Stimulated activated CD4-positive, alpha-beta T cell treated with anti-CD3 and anti-CD28 coated beads, TNF-alpha, amount 100 ng/mL, for 24 hours (primary cell): ENCODE data around the gene EPB41L5.
"Not testable (repeated sequence)": the region's sequence is repeated elsewhere in the genome, so short reads cannot be mapped to it uniquely, and the experiment has no call there.

Experiments
- DNase-seq, 3 experiments: peaks; one replicate each; pipeline ENCODE4 v3.0.0-alpha.2; 2020; ENCODE audit warnings: low read depth in 3 of 3

The EPB41L5 gene

GRCh38 chr2:120141300-120142069, 128.6 kb downstream of the EPB41L5 start:
- DNase-seq = no peak

- DNase-seq = no peak
These were observed 129.8 kb downstream of the EPB41L5 start for GRCh38 chr2:120142528-120143219.

- no peak for DNase-seq
These were observed 135.4 kb downstream of the EPB41L5 start for GRCh38 chr2:120148229-120148628.

GRCh38 chr2:120148669-120149068, 135.8 kb downstream of the EPB41L5 start:
- no peak for DNase-seq

GRCh38 chr2:120149406-120149805, 136.5 kb downstream of the EPB41L5 start:
- no peak for DNase-seq

GRCh38 chr2:120150040-120150482, 137.2 kb downstream of the EPB41L5 start:
- DNase-seq = no peak

- DNase-seq = no peak
These were observed 142.4 kb downstream of the EPB41L5 start for GRCh38 chr2:120155308-120155707.

GRCh38 chr2:120158658-120159057, 145.8 kb downstream of the EPB41L5 start:
- DNase-seq = not testable (repeated sequence)

GRCh38 chr2:120161190-120161589, 148.3 kb downstream of the EPB41L5 start:
- no peak for DNase-seq

- DNase-seq = no peak
These were observed 149.8 kb downstream of the EPB41L5 start for GRCh38 chr2:120162716-120163115.

- DNase-seq = no peak
These were observed 154.4 kb downstream of the EPB41L5 start for GRCh38 chr2:120167272-120167671.

GRCh38 chr2:120169020-120169419, 156.1 kb downstream of the EPB41L5 start:
- DNase-seq = no peak

- no peak for DNase-seq
These were observed 162.2 kb downstream of the EPB41L5 start for GRCh38 chr2:120174963-120175581.

GRCh38 chr2:120176526-120176925, 163.6 kb downstream of the EPB41L5 start:
- no peak for DNase-seq

- peak; percentile 53 to 77 (median 56) for DNase-seq
These were observed 164.2 kb downstream of the EPB41L5 start for GRCh38 chr2:120177001-120177621.

GRCh38 chr2:120177973-120178372, 165.1 kb downstream of the EPB41L5 start:
- DNase-seq = no peak

- DNase-seq = no peak
These were observed 166.5 kb downstream of the EPB41L5 start for GRCh38 chr2:120179396-120179795.

- no peak for DNase-seq
These were observed 167.2 kb downstream of the EPB41L5 start for GRCh38 chr2:120180066-120180465.

GRCh38 chr2:120182019-120182560, 169.2 kb downstream of the EPB41L5 start:
- no peak for DNase-seq

- no peak for DNase-seq
These were observed 176.3 kb downstream of the EPB41L5 start for GRCh38 chr2:120189189-120189588.

- DNase-seq = no peak
These were observed 179.4 kb downstream of the EPB41L5 start for GRCh38 chr2:120192280-120192679.

- DNase-seq = no peak
These were observed 182.7 kb downstream of the EPB41L5 start for GRCh38 chr2:120195553-120195952.
